ENCODE results near the gene TTC21A.
"Not testable (repeated sequence)": the region's sequence is repeated elsewhere in the genome, so short reads cannot be mapped to it uniquely, and the experiment has no call there.

TTC21A gene

GRCh38 chr3:39165518-39165917, 58.0 kb downstream of the TTC21A start:
- intact Hi-C loops (cut with DNase I): no loop called here
- no peak for DNase-seq

- peak in 3 of 42 donors; percentile 1 to 25 (median 23) for DNase-seq
- intact Hi-C loops (cut with DNase I): no loop called here
Measured at GRCh38 chr3:39166134-39166710, 58.7 kb downstream of the TTC21A start.

- DNase-seq: peak in 8 of 42 donors; percentile 6 to 71 (median 38)
- intact Hi-C loops (cut with DNase I): no loop called here
Measured at GRCh38 chr3:39166932-39167532, 59.6 kb downstream of the TTC21A start.

GRCh38 chr3:39168156-39168780, 60.8 kb downstream of the TTC21A start:
- DNase-seq: peak in 2 of 42 donors; percentile 20 to 24

GRCh38 chr3:39169712-39170111, 62.2 kb downstream of the TTC21A start:
- no peak for DNase-seq
- intact Hi-C loops (cut with DNase I): no loop called here

More at GRCh38 chr3:39168156-39168780, 60.8 kb downstream of the TTC21A start:
- intact Hi-C loops (cut with DNase I): no loop called here

GRCh38 chr3:39170461-39170860, 63.0 kb downstream of the TTC21A start:
- intact Hi-C loops (cut with DNase I): no loop called here
- no peak for DNase-seq

- peak in 1 of 42 donors; percentile 15 for DNase-seq
- intact Hi-C loops (cut with DNase I): not testable (repeated sequence)
Measured at GRCh38 chr3:39170877-39171276, 63.4 kb downstream of the TTC21A start.

- DNase-seq: no peak
- intact Hi-C loops (cut with DNase I): no loop called here
Measured at GRCh38 chr3:39171860-39172259, 64.4 kb downstream of the TTC21A start.

- no peak for DNase-seq
Measured at GRCh38 chr3:39173318-39174125, 66.0 kb downstream of the TTC21A start.

GRCh38 chr3:39176025-39176714, 68.7 kb downstream of the TTC21A start:
- intact Hi-C loops (cut with DNase I): no loop called here
- DNase-seq: no peak

More at GRCh38 chr3:39173318-39174125, 66.0 kb downstream of the TTC21A start:
- intact Hi-C loops (cut with DNase I): no loop called here

GRCh38 chr3:39177708-39178332, 70.3 kb downstream of the TTC21A start:
- intact Hi-C loops (cut with DNase I): no loop called here
- DNase-seq: peak; percentile 63 to 91 (median 75)

GRCh38 chr3:39178553-39178952, 71.1 kb downstream of the TTC21A start:
- DNase-seq: peak in 2 of 42 donors; percentile 24 to 53
- intact Hi-C loops (cut with DNase I): no loop called here

- no peak for DNase-seq
- intact Hi-C loops (cut with DNase I): no loop called here
Measured at GRCh38 chr3:39180183-39180545, 72.7 kb downstream of the TTC21A start.

GRCh38 chr3:39180546-39181346, 73.3 kb downstream of the TTC21A start:
- intact Hi-C loops (cut with DNase I): no loop called here
- peak; percentile 37 to 89 (median 76) for DNase-seq

GRCh38 chr3:39181408-39182335, 74.2 kb downstream of the TTC21A start:
- intact Hi-C loops (cut with DNase I): no loop called here
- peak in 1 of 42 donors; percentile 32 for DNase-seq

- no peak for DNase-seq
- intact Hi-C loops (cut with DNase I): no loop called here
Measured at GRCh38 chr3:39183211-39184080, 76.0 kb downstream of the TTC21A start.

Measured in head of caudate nucleus (tissue), 42 donors.